KMS-11 (cell line): ENCODE results near the gene MRM1.

Experiments used
- H2AFZ ChIP-seq: fragments of 200-600 bp; sonication (generic); 2 replicates; pipeline ENCODE4 v1.6.1; 2016; ENCODE audit warnings: antibody characterized with exemption, mixed run types, low read depth
- H3K27ac ChIP-seq: fragments of 200-600 bp; sonication (generic); 2 replicates; pipeline ENCODE4 v1.6.1; 2016; ENCODE audit warnings: mild to moderate bottlenecking, mixed run types
- H3K27me3 ChIP-seq: fragments of 200-600 bp; sonication (generic); 2 replicates; pipeline ENCODE4 v1.6.1; 2017; ENCODE audit warnings: mild to moderate bottlenecking, low read depth, mixed run types, moderate library complexity; ENCODE audit not compliant: insufficient read depth
- H3K36me3 ChIP-seq: fragments of 200-600 bp; sonication (generic); 2 replicates; pipeline ENCODE4 v1.6.1; 2017; ENCODE audit warnings: mild to moderate bottlenecking, mixed run types; ENCODE audit not compliant: insufficient read depth
- H3K4me1 ChIP-seq: fragments of 200-600 bp; sonication (generic); 2 replicates; pipeline ENCODE4 v1.6.1; 2016; ENCODE audit warnings: mild to moderate bottlenecking, low read depth, mixed run types; ENCODE audit not compliant: poor library complexity, severe bottlenecking
- H3K4me2 ChIP-seq: fragments of 200-600 bp; sonication (generic); 2 replicates; pipeline ENCODE4 v1.7.0; 2016; ENCODE audit warnings: mild to moderate bottlenecking, mixed run types
- H3K4me3 ChIP-seq: fragments of 200-600 bp; sonication (generic); IDR thresholded peaks from 2 replicates; pipeline ENCODE4 v1.6.1; 2017; ENCODE audit warnings: low read depth, low read length, mixed read lengths; ENCODE audit not compliant: insufficient read depth
- H3K79me2 ChIP-seq: fragments of 200-600 bp; sonication (generic); 2 replicates; pipeline ENCODE4 v1.6.1; 2016; ENCODE audit warnings: low read depth, mixed run types; ENCODE audit not compliant: insufficient read depth
- H3K9ac ChIP-seq: fragments of 200-600 bp; sonication (generic); 2 replicates; pipeline ENCODE4 v1.6.1; 2016; ENCODE audit warnings: mild to moderate bottlenecking, mixed run types
- H4K20me1 ChIP-seq: fragments of 200-600 bp; sonication (generic); 2 replicates; pipeline ENCODE4 v1.6.1; 2016; ENCODE audit warnings: mild to moderate bottlenecking, mixed run types; ENCODE audit not compliant: insufficient read depth
- CTCF ChIP-seq: fragments of 200-600 bp; sonication (generic); conservative IDR thresholded peaks from 2 replicates; pipeline ENCODE4 v1.6.1; 2017; ENCODE audit warnings: low read depth, mild to moderate bottlenecking, antibody characterized with exemption, low read length, moderate library complexity, mixed read lengths

Gene MRM1

GRCh38 chr17:36641331-36641876 lies 40.0 kb downstream of the MRM1 start:
- no peaks in the 10 kb centered on the region; the same call in 1 of the 2 replicates for H3K27me3 ChIP-seq
- H4K20me1 ChIP-seq: no peaks in the 10 kb centered on the region
- no peak overlapping the region for H3K27ac ChIP-seq
- H3K36me3 ChIP-seq: no peaks in the 10 kb centered on the region
- no peaks in the 10 kb centered on the region for H3K4me1 ChIP-seq
- H3K4me2 ChIP-seq: no peak overlapping the region
- no peak overlapping the region for H3K9ac ChIP-seq
- no peak overlapping the region for H3K4me3 ChIP-seq
- no peak overlapping the region for H2AFZ ChIP-seq
- H3K79me2 ChIP-seq: no peaks in the 10 kb centered on the region
- TF ChIP-seq CTCF: no peak

GRCh38 chr17:36641877-36642845 lies 40.8 kb downstream of the MRM1 start:
- H3K27ac ChIP-seq: no peak overlapping the region
- no peak for TF ChIP-seq CTCF
- H4K20me1 ChIP-seq: no peaks in the 10 kb centered on the region
- H3K4me1 ChIP-seq: no peaks in the 10 kb centered on the region
- H3K4me2 ChIP-seq: no peak overlapping the region
- H3K9ac ChIP-seq: no peak overlapping the region
- H3K4me3 ChIP-seq: no peak overlapping the region
- H3K36me3 ChIP-seq: no peaks in the 10 kb centered on the region
- H2AFZ ChIP-seq: no peak overlapping the region
- no peaks in the 10 kb centered on the region; the same call in 1 of the 2 replicates for H3K27me3 ChIP-seq
- H3K79me2 ChIP-seq: no peaks in the 10 kb centered on the region

- Histone ChIP-seq H3K9ac (no peak overlapping the region), H2AFZ (no peak overlapping the region), H4K20me1 (no peaks in the 10 kb centered on the region), H3K4me2 (no peak overlapping the region), H3K27ac (no peak overlapping the region), H3K4me3 (no peak overlapping the region), H3K36me3 (no peaks in the 10 kb centered on the region), H3K4me1 (no peaks in the 10 kb centered on the region), H3K27me3 (no peaks in the 10 kb centered on the region; the same call in 1 of the 2 replicates), H3K79me2 (no peaks in the 10 kb centered on the region)
- no peak for TF ChIP-seq CTCF
Observed at GRCh38 chr17:36643086-36643685, 41.8 kb downstream of the MRM1 start.

- Histone ChIP-seq H3K4me3 (no peak overlapping the region), H3K4me2 (no peak overlapping the region), H4K20me1 (no peaks in the 10 kb centered on the region), H3K27ac (no peak overlapping the region), H3K9ac (no peak overlapping the region), H3K79me2 (no peaks in the 10 kb centered on the region), H3K4me1 (no peaks in the 10 kb centered on the region), H3K27me3 (no peaks in the 10 kb centered on the region; the same call in 1 of the 2 replicates), H3K36me3 (no peaks in the 10 kb centered on the region), H2AFZ (no peak overlapping the region)
- TF ChIP-seq CTCF: no peak
Observed at GRCh38 chr17:36645422-36645821, 44.0 kb downstream of the MRM1 start.
